Ascending aorta (tissue), 2 donors: ENCODE results near the gene LAMA3. TPM values are rescaled to one million over a fixed set of nuclear protein-coding genes. Genes with fewer than 3 reads are reported as not detected.
A peak's percentile ranks its signal among the peaks of the same experiment; 100 is the strongest.

Experiments used
- DNase-seq, 2 donors: peaks; one replicate each; pipeline ENCODE4 v3.0.0-alpha.2; 2019; ENCODE audit warnings: low spot score in 2 of 2
- H3K27ac ChIP-seq, 2 donors: fragments of 200-600 bp; sonication (generic); one replicate each; pipeline ENCODE4 v1.5.1; 2016 to 2017; ENCODE audit warnings: mild to moderate bottlenecking in 1 of 2
- H3K27me3 ChIP-seq: fragments of 200-600 bp; sonication (generic); one replicate; pipeline ENCODE4 v1.5.1; 2017
- H3K36me3 ChIP-seq, 2 donors: fragments of 200-600 bp; sonication (generic); one replicate each; pipeline ENCODE4 v1.5.1; 2016
- H3K4me1 ChIP-seq, 2 donors: fragments of 200-600 bp; sonication (generic); one replicate each; pipeline ENCODE4 v1.5.1; 2016 to 2017; ENCODE audit warnings: mild to moderate bottlenecking in 1 of 2
- H3K4me3 ChIP-seq, 2 donors: fragments of 200-600 bp; sonication (generic); one replicate each; pipeline ENCODE4 v1.5.1; 2016 to 2017; ENCODE audit warnings: mild to moderate bottlenecking in 1 of 2
- H3K9me3 ChIP-seq, 2 donors: fragments of 200-600 bp; sonication (generic); one replicate each; pipeline ENCODE4 v1.5.1; 2016
- CTCF ChIP-seq, 3 experiments: fragments of 200-600 bp in 2 of 3; fragments of 450-650 bp in 1 of 3; sonication (generic) in 2 of 3; IDR thresholded peaks; one replicate each; pipeline ENCODE4 v1.5.1; 2016 to 2019; ENCODE audit warnings: antibody characterized with exemption in 3 of 3, mild to moderate bottlenecking in 1 of 3, moderate library complexity in 1 of 3
- intact Hi-C: fragments of 100-400 bp; cut with DNase I; formaldehyde crosslinking; loops from one replicate; pipeline ENCODE4 v1.15.1; 2023
- total RNA-seq: library from RNA; depleted of rRNA; stranded (reverse); fragments of >200 nt; gene quantifications from one replicate; pipeline ENCODE4 v1.1.0, GENCODE V29; 2016

Gene LAMA3
- total RNA-seq, 1 donor from 2014 or later = 27.2 TPM

GRCh38 chr18:23721696-23722480, 32.6 kb downstream of the LAMA3 start:
- Histone ChIP-seq H3K27ac (no peak overlapping the region), H3K4me1 (peaks cover 0 to 3% of the 10 kb centered on the region in 2 donors)

DNA sequence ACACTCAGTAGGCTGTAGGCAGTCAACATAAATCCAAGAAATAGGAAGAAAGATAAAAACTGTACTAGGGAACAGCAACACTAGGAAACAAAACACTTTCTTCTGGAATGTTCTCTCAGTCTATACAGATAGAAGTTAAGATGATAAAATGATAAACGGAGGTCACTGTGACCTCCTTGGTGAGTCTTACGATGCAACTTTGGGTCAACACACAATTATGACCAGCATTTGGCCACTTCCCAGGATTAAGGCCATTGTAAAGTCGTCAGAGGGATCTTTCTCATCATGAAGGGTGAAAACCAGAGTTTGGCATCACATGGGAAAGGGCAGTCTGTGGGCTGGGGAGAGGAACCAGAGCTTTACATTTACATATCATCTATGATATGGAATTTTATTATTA, 33.4 kb downstream of the LAMA3 start:
- H3K27ac ChIP-seq = no peak overlapping the region
- H3K27me3 ChIP-seq = no peaks in the 10 kb centered on the region
- no peak overlapping the region for H3K4me3 ChIP-seq
- H3K36me3 ChIP-seq = no peaks in the 10 kb centered on the region
- H3K4me1 ChIP-seq = peaks cover 0 to 3% of the 10 kb centered on the region in 2 donors
- DNase-seq = no peak
- no peak for TF ChIP-seq CTCF (IDR thresholded peaks at IDR 0.05)
- intact Hi-C loops = no loop called here
- H3K9me3 ChIP-seq = no peaks in the 10 kb centered on the region

More at GRCh38 chr18:23721696-23722480, 32.6 kb downstream of the LAMA3 start:
- DNase-seq = peak in 1 of 2 donors; percentile 24
- Histone ChIP-seq H3K4me3 (no peak overlapping the region), H3K27me3 (no peaks in the 10 kb centered on the region), H3K36me3 (no peaks in the 10 kb centered on the region), H3K9me3 (no peaks in the 10 kb centered on the region)
- no peak for TF ChIP-seq CTCF (IDR thresholded peaks at IDR 0.05)
- intact Hi-C loops = no loop called here

- no peak overlapping the region for H3K27ac ChIP-seq
- TF ChIP-seq CTCF (IDR thresholded peaks at IDR 0.05) = no peak
- no peak for DNase-seq
- peaks cover 0 to 3% of the 10 kb centered on the region in 2 donors for H3K4me1 ChIP-seq
- intact Hi-C loops = no loop called here
- H3K27me3 ChIP-seq = no peaks in the 10 kb centered on the region
- H3K4me3 ChIP-seq = no peak overlapping the region
- H3K36me3 ChIP-seq = no peaks in the 10 kb centered on the region
- H3K9me3 ChIP-seq = no peaks in the 10 kb centered on the region
Observed at GRCh38 chr18:23723121-23723520, 33.9 kb downstream of the LAMA3 start.

DNA sequence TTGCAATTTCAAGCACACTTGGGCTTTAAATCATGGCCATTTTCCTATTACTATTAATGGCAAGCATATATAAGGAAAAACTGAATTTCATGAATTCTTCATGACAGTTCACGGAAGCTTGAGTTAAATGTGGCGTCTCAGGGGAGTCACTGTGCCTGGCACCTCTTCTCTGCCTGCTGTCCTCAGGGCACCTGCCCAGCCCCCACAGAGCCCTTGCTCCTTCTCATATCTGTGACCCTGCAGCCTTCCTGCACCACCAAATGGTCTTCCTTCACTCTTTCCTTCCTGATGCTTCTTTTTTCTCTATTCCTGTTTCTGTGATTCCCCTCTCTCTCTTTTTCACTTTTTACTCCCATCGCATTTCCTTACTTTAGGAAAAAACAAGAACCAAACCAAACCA, 35.4 kb downstream of the LAMA3 start:
- H3K9me3 ChIP-seq = no peaks in the 10 kb centered on the region
- intact Hi-C loops = no loop called here
- no peaks in the 10 kb centered on the region for H3K27me3 ChIP-seq
- H3K36me3 ChIP-seq = no peaks in the 10 kb centered on the region
- no peak overlapping the region for H3K4me3 ChIP-seq
- DNase-seq = no peak
- H3K4me1 ChIP-seq = peaks cover 0 to 3% of the 10 kb centered on the region in 2 donors
- no peak for TF ChIP-seq CTCF (IDR thresholded peaks at IDR 0.05)
- no peak overlapping the region for H3K27ac ChIP-seq

- H3K4me1 ChIP-seq = peaks cover 0 to 3% of the 10 kb centered on the region in 2 donors
- H3K4me3 ChIP-seq = no peak overlapping the region
- DNase-seq = no peak
- intact Hi-C loops = no loop called here
- no peak overlapping the region for H3K27ac ChIP-seq
- no peak for TF ChIP-seq CTCF (IDR thresholded peaks at IDR 0.05)
- H3K27me3 ChIP-seq = no peaks in the 10 kb centered on the region
- no peaks in the 10 kb centered on the region for H3K9me3 ChIP-seq
- no peaks in the 10 kb centered on the region for H3K36me3 ChIP-seq
Observed at GRCh38 chr18:23725351-23725750, 36.1 kb downstream of the LAMA3 start.
